Uterine smooth muscle cell (primary cell): ENCODE measurements around the gene CZIB. TPM values are rescaled to one million over a fixed set of nuclear protein-coding genes. Genes with fewer than 3 reads are reported as not detected.

ENCODE experiments used
- total RNA-seq: library from RNA; depleted of rRNA; stranded (reverse); fragments of >200 nt; gene quantifications from 2 replicates; pipeline ENCODE4 v1.2.3, GENCODE V29; 2014

The CZIB gene
- 50.9 and 67.5 TPM in 2 replicates for total RNA-seq

DNA sequence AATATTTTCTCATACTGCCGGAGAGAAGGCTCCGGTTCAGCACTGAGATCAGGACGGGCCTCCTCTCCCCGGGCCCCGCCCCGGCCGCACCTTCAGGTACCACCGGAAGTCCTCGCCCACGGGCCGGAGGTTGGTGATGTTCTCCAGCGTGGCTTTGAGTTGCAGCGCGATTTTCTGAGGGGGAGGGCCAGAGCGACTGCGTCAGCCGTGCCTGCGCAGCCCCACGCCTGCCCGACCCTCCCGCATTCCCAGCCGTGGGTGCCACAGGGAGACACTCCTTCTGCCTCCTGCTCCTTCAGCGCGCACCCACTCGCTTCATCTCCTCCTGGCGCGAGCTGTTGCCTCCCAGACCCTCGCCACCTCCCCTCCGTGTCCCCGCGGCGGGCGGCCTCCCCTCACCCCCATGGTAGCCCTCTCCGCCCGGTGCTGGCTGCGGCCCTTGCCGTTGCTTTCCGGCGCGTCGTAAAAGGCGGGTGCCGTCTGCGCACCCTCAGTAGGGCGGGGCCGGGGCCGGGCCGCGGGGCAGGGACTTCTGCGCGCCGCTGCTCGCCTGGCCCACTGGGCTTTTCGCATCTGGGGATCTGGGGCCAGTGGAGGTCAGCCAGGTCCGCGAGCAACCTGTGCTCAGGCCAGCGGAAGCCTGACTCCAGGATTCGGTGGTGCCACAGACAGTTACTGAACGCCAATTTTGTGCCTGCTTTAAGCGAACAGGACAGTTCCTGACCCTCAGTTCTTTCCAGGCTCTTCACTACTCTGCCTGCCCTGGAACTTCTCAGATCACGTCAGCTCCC lies at the start of gene CZIB:
Gene CZIB, minus strand, starts transcription at position 464 of the 791 bp plus-strand sequence. Its CDS starts 59 bp downstream, at position 405.

DNA sequence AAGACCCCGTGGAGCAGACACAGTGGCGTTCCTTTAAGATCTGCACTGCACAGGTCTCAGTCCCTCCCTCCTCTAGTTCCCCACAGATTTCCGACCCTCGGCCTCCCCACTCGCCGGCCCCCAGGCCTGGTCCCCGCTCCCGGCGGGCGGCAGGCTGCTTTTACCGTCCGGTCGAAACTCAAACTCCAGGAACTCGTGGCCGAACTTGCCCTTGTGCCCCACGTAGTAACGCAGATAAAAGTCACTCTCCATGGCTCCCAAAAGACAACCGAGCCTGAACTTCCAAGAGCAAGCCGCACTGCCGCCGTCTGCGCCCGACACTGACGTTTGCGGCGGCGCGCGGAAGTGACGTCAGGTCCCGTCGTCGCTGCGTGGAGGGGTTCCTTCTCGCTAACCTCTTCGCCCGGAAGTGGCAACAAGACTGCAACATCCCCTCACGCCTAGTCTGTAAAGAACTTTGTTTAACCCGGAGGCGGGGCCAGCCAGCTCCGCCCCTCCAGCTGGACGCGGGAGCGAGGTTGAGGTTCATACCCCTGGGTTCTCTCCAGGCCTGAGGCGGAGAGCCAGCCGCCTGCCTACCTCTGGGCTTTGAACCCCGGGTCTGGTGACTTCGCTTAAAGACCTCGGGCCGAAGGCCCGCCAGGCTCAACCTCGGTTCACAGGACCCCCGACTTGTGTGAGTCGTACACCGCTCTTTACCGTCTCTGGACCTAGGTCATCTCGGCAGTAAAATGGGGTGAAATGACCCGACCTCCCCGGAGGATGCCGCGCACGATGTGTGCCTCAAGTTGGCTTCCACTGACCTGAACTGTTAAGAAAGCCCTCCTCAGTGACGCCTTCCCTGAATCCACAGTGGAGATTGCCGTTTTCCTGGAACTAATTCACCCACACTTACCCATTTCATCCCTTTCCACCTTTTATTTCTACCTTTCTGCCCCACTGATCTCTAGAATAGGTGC lies 18.0 kb upstream of the CZIB start, which contains the start of gene MAGOH:
Gene MAGOH, minus strand, starts transcription at position 322 of the 959 bp plus-strand sequence. Its CDS starts 70 bp downstream, at position 252.

DNA sequence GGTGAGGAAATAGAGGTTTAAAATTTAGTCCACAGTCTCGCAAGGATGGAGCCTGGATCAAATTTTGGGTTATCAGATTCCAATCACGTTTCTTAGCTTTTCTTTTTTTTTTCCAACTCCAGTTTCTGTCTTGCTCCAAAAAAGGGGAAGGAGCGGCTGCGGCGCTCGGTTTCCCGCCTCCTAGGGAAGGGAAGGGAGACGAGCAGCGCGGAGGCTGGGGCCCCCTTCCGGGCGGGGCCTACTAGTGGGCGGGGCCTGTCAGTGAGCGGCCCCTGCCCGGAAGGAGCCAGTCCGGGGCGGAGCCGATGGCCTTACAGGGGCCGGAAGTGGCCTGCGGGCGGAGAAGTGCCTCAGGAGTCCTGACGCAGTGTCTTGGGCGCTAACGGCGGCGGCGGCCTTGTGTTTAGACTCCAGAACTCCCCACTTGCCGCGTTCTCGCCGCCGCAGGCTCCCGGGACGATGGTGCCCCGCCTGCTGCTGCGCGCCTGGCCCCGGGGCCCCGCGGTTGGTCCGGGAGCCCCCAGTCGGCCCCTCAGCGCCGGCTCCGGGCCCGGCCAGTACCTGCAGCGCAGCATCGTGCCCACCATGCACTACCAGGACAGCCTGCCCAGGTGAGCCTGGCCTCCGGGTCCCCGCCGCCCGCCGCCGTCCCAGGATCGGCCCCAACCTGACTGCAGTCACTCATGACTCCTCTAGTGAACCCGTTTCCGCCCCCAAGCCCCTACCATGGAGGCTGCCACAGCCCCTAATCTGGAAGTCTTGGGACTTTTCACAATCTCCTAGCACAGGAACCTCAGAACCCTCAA lies 23.7 kb downstream of the CZIB start, which contains the start of gene CPT2:
Gene CPT2, plus strand, starts transcription at position 340 of the 806 bp plus-strand sequence. Its CDS starts 120 bp downstream, at position 460.

Other genes starting within 250 kb of the CZIB start
- gene PODN, start 158.4 kb downstream of the CZIB start, total RNA-seq, result 5.6 and 35.1 TPM in 2 replicates
- gene SLC1A7, start 78.0 kb downstream of the CZIB start, total RNA-seq, result 0.12 TPM in 1 of 2 replicates, not detected in the other
- gene CPT2, start 23.8 kb downstream of the CZIB start, total RNA-seq, result 13.0 and 13.8 TPM in 2 replicates
- gene MAGOH, start 17.9 kb upstream of the CZIB start, total RNA-seq, result 23.2 and 44.9 TPM in 2 replicates
- gene LRP8, start 107.4 kb upstream of the CZIB start, total RNA-seq, result 45.2 and 58.2 TPM in 2 replicates
- gene DMRTB1, start 238.8 kb upstream of the CZIB start, total RNA-seq, result not detected in 2 replicates